ENCODE results near the gene TGFBRAP1.

TGFBRAP1 gene

GRCh38 chr2:105220604-105221003, 108.9 kb downstream of the TGFBRAP1 start:
- H3K4me1 ChIP-seq (ENCODE audit: low read length), result no peaks in the 10 kb centered on the region
- H3K4me2 ChIP-seq (ENCODE audit: low read depth, low read length), result no peak overlapping the region
- no peaks in the 10 kb centered on the region for H3K36me3 ChIP-seq (replicated peaks; ENCODE audit: insufficient read depth, low read length)
- no peaks in the 10 kb centered on the region for H3K9me3 ChIP-seq (replicated peaks; ENCODE audit: insufficient read depth, low read length)
- H3K27me3 ChIP-seq (replicated peaks; ENCODE audit: insufficient read depth, low read length), result no peaks in the 10 kb centered on the region
- no peak overlapping the region for H2AFZ ChIP-seq (ENCODE audit: low read length)
- H3F3A ChIP-seq (ENCODE audit: insufficient read depth, low read length), result no peaks in the 10 kb centered on the region
- H3K9ac ChIP-seq (ENCODE audit: low read length), result no peak overlapping the region
- H3K79me2 ChIP-seq (ENCODE audit: low read length), result no peaks in the 10 kb centered on the region
- no peak for DNase-seq
- no peaks in the 10 kb centered on the region for H4K20me1 ChIP-seq (ENCODE audit: insufficient read depth, low read length)
- no peak overlapping the region for H3K27ac ChIP-seq (ENCODE audit: low read length)
- TF ChIP-seq EZH2 (optimal IDR thresholded peaks at IDR 0.05; ENCODE audit: low read depth, low read length) (no peak), EZH2phosphoT487 (IDR thresholded peaks at IDR 0.05; ENCODE audit: low read length) (no peak), CTCF (IDR thresholded peaks at IDR 0.05; ENCODE audit: low read length) (no peak)
- H3K4me3 ChIP-seq (ENCODE audit: low read length), result no peak overlapping the region
- H3K9me2 ChIP-seq (replicated peaks; ENCODE audit: insufficient read depth, low read length), result no peaks in the 10 kb centered on the region

GRCh38 chr2:105215586-105216192, 113.8 kb downstream of the TGFBRAP1 start:
- TF ChIP-seq CTCF (IDR thresholded peaks at IDR 0.05; ENCODE audit: low read length) (no peak), EZH2phosphoT487 (IDR thresholded peaks at IDR 0.05; ENCODE audit: low read length) (no peak), EZH2 (optimal IDR thresholded peaks at IDR 0.05; ENCODE audit: low read depth, low read length) (no peak)
- Histone ChIP-seq H3F3A (ENCODE audit: insufficient read depth, low read length) (no peaks in the 10 kb centered on the region), H3K36me3 (replicated peaks; ENCODE audit: insufficient read depth, low read length) (no peaks in the 10 kb centered on the region), H3K4me2 (ENCODE audit: low read depth, low read length) (no peak overlapping the region), H2AFZ (ENCODE audit: low read length) (no peak overlapping the region), H3K27me3 (replicated peaks; ENCODE audit: insufficient read depth, low read length) (no peaks in the 10 kb centered on the region), H3K4me1 (ENCODE audit: low read length) (no peaks in the 10 kb centered on the region), H3K9me2 (replicated peaks; ENCODE audit: insufficient read depth, low read length) (no peaks in the 10 kb centered on the region), H4K20me1 (ENCODE audit: insufficient read depth, low read length) (no peaks in the 10 kb centered on the region), H3K4me3 (ENCODE audit: low read length) (no peak overlapping the region), H3K9ac (ENCODE audit: low read length) (no peak overlapping the region), H3K27ac (ENCODE audit: low read length) (no peak overlapping the region), H3K79me2 (ENCODE audit: low read length) (no peaks in the 10 kb centered on the region), H3K9me3 (replicated peaks; ENCODE audit: insufficient read depth, low read length) (no peaks in the 10 kb centered on the region)
- no peak for DNase-seq
